Hematopoietic multipotent progenitor cell treated with erythropoietin and hydrocortisone succinate and interleukin-3 and kit ligand, for 4 days (in vitro differentiated cells): Measurements from ENCODE around the gene OMA1.
"Not testable (repeated sequence)": the region's sequence is repeated elsewhere in the genome, so short reads cannot be mapped to it uniquely, and the experiment has no call there.

Experiments
- DNase-seq: peaks from one replicate; pipeline ENCODE4 v3.0.0-alpha.2; 2015

Gene OMA1

GRCh38 chr1:58524353-58524945 is 22.1 kb downstream of the OMA1 start:
- peak; percentile 70 for DNase-seq

GRCh38 chr1:58515794-58516401 is 30.6 kb downstream of the OMA1 start:
- peak; percentile 89 for DNase-seq

- no peak for DNase-seq
Observed at GRCh38 chr1:58513956-58514355, 32.6 kb downstream of the OMA1 start.

- no peak for DNase-seq
Observed at GRCh38 chr1:58508629-58509028, 37.9 kb downstream of the OMA1 start.

GRCh38 chr1:58505286-58505685 is 41.2 kb downstream of the OMA1 start:
- no peak for DNase-seq

- no peak for DNase-seq
Observed at GRCh38 chr1:58502519-58502918, 44.0 kb downstream of the OMA1 start.

GRCh38 chr1:58500043-58500442 is 46.5 kb downstream of the OMA1 start:
- no peak for DNase-seq

GRCh38 chr1:58497499-58497898 is 49.0 kb downstream of the OMA1 start:
- peak; percentile 52 for DNase-seq

- no peak for DNase-seq
Observed at GRCh38 chr1:58496042-58496441, 50.5 kb downstream of the OMA1 start.

GRCh38 chr1:58488914-58489313 is 57.6 kb downstream of the OMA1 start:
- not testable (repeated sequence) for DNase-seq

- no peak for DNase-seq
Observed at GRCh38 chr1:58487002-58487401, 59.5 kb downstream of the OMA1 start.

- DNase-seq: no peak
Observed at GRCh38 chr1:58481962-58482361, 64.6 kb downstream of the OMA1 start.

GRCh38 chr1:58480191-58480590 is 66.3 kb downstream of the OMA1 start:
- no peak for DNase-seq

- no peak for DNase-seq
Observed at GRCh38 chr1:58477390-58477789, 69.1 kb downstream of the OMA1 start.

- DNase-seq: no peak
Observed at GRCh38 chr1:58476179-58476578, 70.3 kb downstream of the OMA1 start.

GRCh38 chr1:58469476-58469875 is 77.0 kb downstream of the OMA1 start:
- no peak for DNase-seq

GRCh38 chr1:58469016-58469415 is 77.5 kb downstream of the OMA1 start:
- DNase-seq: no peak

GRCh38 chr1:58468612-58469011 is 77.9 kb downstream of the OMA1 start:
- no peak for DNase-seq

- no peak for DNase-seq
Observed at GRCh38 chr1:58466630-58467241, 79.8 kb downstream of the OMA1 start.

- DNase-seq: no peak
Observed at GRCh38 chr1:58465825-58466629, 80.5 kb downstream of the OMA1 start.

- no peak for DNase-seq
Observed at GRCh38 chr1:58465176-58465575, 81.3 kb downstream of the OMA1 start.

GRCh38 chr1:58460469-58460868 is 86.1 kb downstream of the OMA1 start:
- DNase-seq: peak; percentile 64

- DNase-seq: no peak
Observed at GRCh38 chr1:58459911-58460310, 86.6 kb downstream of the OMA1 start.
